Central memory CD4-positive, alpha-beta T cell (primary cell): Measurements from ENCODE around the gene HOXD12.

ENCODE experiments used
- DNase-seq: peaks from one replicate; pipeline ENCODE4 v3.0.0; 2022
- total RNA-seq, 3 experiments: gene quantifications; one replicate each; lab custom pipeline; 2026; lab: John Stamatoyannopoulos, UW

Gene HOXD12, protein sequence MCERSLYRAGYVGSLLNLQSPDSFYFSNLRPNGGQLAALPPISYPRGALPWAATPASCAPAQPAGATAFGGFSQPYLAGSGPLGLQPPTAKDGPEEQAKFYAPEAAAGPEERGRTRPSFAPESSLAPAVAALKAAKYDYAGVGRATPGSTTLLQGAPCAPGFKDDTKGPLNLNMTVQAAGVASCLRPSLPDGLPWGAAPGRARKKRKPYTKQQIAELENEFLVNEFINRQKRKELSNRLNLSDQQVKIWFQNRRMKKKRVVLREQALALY
- 0 reads per million in 3 experiments for total RNA-seq

- DNase-seq: no peak
Observed at GRCh38 chr2:176099728-176100546, at the start of gene HOXD12. TSS of gene HOXD12 (plus strand) at chr2:176099795. CDS start at chr2:176099802, 7 bp downstream.

GRCh38 chr2:176056406-176056805, 43.2 kb upstream of the HOXD12 start:
- DNase-seq: no peak

DNA sequence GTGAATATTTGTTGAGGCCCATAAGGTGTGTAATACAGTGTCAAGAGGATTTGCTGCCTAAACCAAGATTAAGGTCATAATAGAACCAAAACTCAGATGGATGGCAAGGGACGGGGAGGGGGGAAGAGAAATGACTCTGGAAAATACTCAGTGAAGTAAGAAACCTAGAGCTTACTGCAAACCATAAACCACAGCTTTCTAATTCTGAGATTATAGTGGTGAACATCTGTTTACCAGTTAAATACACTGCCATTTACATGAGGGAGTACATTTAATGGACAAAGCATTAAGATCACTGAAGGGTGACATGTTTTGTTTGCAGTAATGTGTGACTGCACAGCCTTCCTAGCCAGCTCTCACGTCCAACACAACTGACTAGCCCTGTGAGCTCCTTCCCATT, 35.6 kb upstream of the HOXD12 start:
- DNase-seq: no peak

GRCh38 chr2:176066645-176067588, 32.7 kb upstream of the HOXD12 start:
- no peak for DNase-seq

- no peak for DNase-seq
Observed at GRCh38 chr2:176067589-176068418, 31.8 kb upstream of the HOXD12 start.

GRCh38 chr2:176068419-176068832, 31.2 kb upstream of the HOXD12 start:
- no peak for DNase-seq

DNA sequence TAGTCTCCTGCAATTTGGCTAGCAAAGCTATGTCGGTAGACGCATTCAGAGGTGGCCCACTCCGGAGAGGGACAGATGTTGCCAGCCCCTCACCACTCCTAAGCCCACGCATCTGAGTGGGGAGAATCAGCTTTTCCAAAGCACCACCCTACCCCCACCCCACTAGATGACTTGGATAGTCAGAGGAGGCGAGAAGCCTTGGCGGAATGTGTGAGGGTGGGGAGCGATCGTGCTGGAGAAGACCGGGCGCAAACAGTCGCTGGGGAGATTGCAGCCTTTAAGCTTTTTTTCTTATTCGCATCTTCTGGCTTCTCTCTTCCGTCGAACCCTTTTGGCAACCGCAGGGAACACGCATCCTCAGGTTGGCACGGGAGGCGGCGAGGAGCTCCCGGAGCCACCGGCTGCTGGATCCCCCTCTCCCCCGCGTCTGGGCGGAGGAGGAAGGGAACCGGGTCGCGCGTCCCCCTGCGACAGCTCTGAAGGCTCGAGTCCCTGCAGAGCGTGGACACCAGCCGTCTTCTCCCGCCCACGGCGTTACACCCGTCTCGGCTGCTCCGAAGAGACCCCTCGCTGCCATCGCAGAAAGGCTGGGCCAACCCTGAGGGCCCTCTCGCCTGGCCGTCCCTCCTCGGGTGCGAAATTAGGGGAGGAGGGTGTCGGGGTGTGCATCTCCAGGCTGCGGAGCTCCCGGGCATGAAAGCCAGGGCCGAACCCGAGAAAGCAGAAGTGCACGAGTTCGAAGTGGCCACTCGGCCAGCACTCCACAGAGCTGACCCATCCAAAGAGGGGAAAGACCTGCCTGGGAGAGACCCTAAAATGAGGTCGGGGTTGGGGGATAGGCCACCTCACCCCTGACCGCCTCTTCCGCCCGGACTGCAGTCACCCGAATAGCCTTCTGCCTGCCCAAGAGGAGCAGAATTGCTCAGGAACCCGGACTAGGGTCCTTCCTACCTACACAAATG, 28.0 kb upstream of the HOXD12 start:
- no peak for DNase-seq

GRCh38 chr2:176072292-176072669, 27.3 kb upstream of the HOXD12 start:
- no peak for DNase-seq

DNA sequence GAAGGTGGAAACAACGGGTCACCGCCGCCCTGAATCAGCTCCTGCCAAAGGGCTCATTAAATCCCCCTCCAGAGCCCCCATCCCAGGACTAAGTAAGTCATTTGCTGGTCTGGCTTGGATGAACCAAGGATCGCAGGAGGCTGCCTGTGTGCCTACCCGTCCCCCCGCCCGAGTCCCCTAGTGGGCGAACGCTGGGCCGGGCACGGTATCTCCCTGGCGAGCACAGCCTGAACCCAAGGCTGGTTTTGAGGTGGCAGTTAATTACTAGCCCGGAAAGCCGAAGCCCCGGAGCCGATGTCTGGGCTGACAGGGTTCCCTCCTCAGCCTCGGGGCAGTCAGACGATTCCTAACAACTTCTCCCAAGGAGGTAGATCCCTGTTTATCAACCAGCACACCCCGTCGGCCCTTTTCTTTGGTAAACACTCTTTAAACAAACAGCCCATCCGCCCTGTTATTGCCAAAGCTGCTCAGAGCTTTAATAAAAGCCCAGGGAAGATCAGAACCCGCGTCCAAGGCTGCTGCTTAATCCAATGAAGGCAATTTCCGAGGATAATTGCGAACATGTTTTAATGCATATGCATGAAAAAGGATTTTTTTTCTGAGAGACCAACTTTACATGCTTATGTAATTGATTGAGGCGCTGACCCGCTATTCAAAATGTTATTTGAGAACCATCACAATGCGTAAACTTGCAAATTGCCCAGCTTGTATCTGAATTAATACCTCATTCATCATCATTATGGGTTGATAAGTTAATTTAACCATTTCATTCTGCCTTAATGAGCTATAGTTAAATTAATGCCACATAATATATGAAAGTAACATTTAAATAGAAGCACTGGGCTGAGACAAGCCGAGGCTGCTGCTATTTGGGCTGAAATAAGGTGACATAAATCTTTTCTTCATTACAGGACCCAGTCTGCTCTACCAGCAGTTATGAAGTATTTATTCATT, 26.4 kb upstream of the HOXD12 start:
- DNase-seq: no peak

GRCh38 chr2:176074919-176075425, 24.6 kb upstream of the HOXD12 start:
- DNase-seq: no peak

GRCh38 chr2:176075481-176075880, 24.1 kb upstream of the HOXD12 start:
- no peak for DNase-seq

DNA sequence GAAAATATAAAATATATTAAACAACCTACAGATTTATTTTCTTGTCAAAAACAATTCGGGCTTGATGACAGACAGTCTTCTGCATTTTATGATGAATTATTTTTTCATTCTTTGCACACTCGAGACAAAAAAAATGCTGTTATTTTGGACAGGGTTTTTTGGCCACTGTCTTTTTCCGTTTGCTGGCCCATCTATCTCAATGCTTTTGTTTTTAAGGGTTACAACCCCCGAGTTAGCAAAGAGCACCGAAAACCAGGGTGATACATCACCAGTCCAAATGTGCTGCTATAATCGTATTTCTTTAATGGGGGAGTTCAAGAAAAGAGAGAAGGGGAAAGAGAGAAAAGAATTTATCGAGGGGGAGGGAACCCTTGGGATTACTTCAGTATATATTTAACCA, 23.5 kb upstream of the HOXD12 start:
- DNase-seq: no peak

DNA sequence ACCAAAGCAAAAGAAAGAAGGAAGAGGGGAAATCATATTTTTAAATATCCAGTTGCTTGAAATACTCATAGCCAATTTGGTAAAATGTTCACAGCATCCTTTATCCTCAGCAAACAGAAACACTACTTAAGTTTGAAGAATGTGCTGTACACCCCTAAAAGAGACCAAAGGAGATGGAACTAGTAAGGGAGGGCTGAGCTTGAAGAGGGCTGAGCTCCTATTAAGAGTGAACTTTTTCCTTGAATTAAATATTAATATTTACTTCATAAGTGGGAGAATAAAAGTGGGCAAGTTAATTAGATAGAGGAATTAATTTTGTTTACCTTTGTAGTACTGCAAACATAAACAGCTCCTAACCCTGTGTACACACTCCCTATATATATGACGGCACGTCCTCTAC, 22.8 kb upstream of the HOXD12 start:
- no peak for DNase-seq

DNA sequence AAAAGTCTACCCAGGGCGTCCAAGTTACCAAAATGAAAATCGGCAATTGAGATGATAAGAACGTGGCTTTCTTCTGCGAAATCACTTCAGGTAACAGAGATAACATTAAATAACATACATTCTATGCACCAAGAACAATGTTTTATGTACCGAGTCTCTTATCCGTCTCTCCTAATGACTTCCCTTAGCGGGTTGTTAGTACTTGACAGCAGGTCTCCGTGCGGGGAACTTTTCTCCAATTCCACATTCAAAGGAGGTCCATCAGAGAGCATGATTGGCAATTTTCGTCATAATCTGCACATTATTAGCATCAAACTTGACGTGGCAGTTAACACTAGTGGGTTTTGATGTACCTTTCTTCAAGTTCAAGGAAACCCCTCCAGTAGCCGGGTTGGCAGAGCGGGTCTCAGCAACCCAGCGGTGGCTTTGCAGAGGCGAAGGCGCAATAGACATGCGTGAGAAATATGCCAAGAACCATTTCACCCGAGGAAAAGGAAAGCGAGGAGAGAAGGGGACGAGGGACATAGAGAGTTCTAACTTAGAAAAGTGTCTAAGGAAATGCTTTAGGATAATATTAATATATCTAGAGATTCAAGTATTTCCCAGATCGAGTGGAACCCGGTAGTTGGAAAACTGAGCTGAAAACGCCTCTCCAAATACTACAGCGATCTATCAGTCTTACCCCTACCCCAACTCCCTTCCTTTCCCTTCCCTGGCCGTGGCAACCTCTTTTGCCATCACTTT, 20.9 kb upstream of the HOXD12 start:
- no peak for DNase-seq

- DNase-seq: no peak
Observed at GRCh38 chr2:176079285-176079830, 20.2 kb upstream of the HOXD12 start.

DNA sequence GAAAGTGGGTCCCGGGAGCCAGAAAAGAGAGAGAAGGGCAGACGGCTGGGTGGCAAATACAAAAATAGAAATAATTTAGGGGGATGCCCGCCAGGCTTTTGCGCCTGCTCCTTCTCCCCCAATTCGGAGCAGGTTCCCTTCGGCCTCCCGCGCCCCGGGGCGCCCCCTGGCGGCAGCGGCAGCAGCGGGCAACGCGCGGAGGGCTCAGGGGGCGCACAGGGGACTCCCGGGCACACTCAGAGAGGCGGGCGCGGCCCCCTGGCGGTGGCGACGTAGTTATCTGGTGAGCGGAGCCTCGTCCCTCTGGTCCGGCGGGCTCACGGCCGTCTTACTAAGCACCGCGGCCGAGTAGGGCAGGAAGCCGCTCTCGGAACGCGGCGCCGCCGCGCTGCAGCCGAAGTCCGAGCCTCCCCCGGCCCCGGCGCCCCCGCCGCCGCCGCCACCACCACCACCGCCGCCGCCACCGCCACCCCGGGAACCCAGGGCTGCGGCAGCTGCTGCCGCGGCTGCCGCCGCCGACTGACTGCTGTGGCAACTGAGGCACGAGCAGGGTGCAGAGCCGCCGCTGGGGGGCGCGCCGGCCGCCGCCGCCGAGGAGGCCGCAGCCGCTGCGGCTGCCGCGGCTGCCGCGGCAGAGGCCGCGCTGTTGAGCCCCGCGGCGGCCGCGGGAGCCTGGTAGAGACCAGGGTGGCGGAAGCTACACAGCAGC, 19.6 kb upstream of the HOXD12 start:
- no peak for DNase-seq

DNA sequence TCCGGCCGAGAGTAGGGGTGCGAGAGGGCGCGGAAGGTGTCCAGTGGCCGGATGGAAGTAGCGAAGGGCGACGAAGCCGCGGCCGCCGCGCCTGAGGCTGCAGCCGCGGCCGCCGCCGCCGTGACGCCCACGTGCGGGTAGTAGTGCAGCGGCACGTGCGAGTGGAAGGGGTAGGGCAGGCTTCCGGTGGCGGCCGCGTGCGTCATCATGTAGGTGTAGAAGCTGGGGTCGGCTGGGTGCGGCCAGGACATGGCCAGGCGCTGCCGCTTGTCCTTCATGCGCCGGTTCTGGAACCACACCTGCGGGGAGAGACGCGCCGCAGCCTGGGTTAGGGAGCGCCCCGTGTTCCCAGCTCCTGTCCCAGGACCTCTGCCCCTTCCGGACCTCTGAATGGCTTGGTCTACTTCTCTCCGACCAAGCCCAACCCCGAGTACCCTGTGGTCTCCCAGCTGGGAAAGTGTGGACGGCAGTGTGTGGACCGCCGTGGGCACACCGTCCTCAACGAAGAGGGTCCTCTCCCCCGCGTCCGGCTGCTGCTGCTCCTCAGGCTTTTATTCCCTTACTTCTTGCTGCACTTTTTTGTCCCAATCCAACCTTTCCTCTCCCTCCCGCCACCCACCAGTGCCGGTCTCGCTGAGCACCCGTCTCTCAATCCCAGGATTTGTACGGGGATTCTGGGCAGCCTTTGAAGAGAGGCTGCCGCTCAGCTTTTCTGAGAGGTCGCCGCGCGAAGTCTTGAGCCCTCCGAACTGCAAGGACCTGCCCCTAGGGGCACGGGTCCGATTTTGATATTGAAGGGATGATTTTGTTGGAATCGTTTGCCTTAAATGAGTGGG, 18.8 kb upstream of the HOXD12 start:
- no peak for DNase-seq
